Vagina (tissue), 2 donors: ENCODE results near the gene SFPQ.
"Not testable (repeated sequence)": the region's sequence is repeated elsewhere in the genome, so short reads cannot be mapped to it uniquely, and the experiment has no call there.

Experiments
- CTCF ChIP-seq, 3 experiments: fragments of 450-650 bp in 2 of 3; fragments of 200-600 bp in 1 of 3; sonication (generic) in 1 of 3; IDR thresholded peaks; one replicate each; pipeline ENCODE4 v1.5.1; 2017 to 2019; ENCODE audit warnings: antibody characterized with exemption in 3 of 3, mild to moderate bottlenecking in 2 of 3, moderate library complexity in 2 of 3
- POLR2A ChIP-seq, 2 donors: fragments of 450-650 bp; IDR thresholded peaks; one replicate each; pipeline ENCODE4 v1.6.1; 2017; ENCODE audit warnings: antibody characterized with exemption in 2 of 2, mild to moderate bottlenecking in 2 of 2, moderate library complexity in 2 of 2
- POLR2AphosphoS5 ChIP-seq, 2 donors: sonication (generic); formaldehyde crosslinking; IDR thresholded peaks; one replicate each; pipeline ENCODE4 v1.9.0; 2017; ENCODE audit warnings: antibody characterized with exemption in 2 of 2, mild to moderate bottlenecking in 2 of 2, low read depth in 1 of 2; ENCODE audit not compliant: insufficient read depth in 1 of 2

- TF ChIP-seq POLR2AphosphoS5 (IDR thresholded peaks at IDR 0.05; ENCODE audit: insufficient read depth in 1 of 2, low read depth in 1 of 2); POLR2A (IDR thresholded peaks at IDR 0.05); CTCF (IDR thresholded peaks at IDR 0.05): not testable (repeated sequence)
Observed at GRCh38 chr1:35137590-35137989, 55.4 kb downstream of the SFPQ start.
